Amygdala (tissue), 56 donors: ENCODE data around the gene LBR.

ENCODE experiments used
- DNase-seq, 56 donors: peaks; one replicate each; lab custom pipeline; 2025; lab: John Stamatoyannopoulos, UW

The LBR gene

DNA sequence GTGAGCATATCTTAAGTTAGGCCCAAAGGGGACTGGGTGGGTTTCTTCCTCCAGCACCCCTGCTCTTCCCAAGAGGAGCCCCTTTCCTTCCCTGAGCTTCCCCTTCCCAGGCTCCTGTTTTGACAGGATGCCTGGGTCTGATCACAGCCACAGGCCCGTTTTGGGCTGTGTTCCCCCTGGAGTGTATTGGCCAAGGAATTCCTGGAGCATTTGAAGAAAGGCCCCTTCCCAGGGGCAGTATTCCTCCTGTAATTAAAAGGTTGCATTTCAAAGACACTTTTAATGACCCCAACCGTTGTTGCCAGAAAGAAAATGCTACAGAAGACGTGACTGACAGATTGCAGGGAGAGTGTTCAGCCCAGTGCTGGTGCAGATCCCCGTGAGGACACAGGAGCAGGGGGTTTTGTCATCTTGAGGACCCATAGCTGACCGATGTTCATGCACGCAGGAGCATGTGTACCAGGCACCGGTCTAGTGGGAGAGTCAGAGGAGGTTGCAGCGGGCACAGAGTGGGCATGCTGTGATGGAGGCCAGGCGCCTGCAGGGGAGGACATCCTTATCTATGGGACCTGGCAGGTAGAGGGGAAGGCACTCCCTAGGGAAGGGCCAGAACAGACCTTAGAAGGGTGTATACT lies 19.3 kb upstream of the LBR start:
- DNase-seq: no peak

DNA sequence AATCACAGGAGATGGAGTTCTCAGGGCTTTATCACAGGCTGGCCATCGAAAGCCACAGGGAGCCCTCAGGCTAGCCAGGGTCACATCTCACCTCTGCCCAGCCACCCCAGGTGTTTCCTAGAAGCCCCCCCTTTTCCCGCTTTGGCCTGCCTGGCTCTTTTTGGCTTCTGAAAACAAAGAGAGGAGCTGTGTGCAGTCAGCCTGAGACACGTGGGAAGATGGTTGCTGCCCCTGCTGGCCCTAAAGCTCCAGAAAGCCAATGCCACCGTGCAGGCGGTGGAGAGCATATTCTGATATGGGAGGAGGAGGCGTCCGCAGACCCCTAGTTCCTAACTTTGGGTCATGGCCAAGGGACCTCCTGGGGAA lies 18.7 kb upstream of the LBR start:
- DNase-seq: peak in 1 of 56 donors; percentile 3

DNA sequence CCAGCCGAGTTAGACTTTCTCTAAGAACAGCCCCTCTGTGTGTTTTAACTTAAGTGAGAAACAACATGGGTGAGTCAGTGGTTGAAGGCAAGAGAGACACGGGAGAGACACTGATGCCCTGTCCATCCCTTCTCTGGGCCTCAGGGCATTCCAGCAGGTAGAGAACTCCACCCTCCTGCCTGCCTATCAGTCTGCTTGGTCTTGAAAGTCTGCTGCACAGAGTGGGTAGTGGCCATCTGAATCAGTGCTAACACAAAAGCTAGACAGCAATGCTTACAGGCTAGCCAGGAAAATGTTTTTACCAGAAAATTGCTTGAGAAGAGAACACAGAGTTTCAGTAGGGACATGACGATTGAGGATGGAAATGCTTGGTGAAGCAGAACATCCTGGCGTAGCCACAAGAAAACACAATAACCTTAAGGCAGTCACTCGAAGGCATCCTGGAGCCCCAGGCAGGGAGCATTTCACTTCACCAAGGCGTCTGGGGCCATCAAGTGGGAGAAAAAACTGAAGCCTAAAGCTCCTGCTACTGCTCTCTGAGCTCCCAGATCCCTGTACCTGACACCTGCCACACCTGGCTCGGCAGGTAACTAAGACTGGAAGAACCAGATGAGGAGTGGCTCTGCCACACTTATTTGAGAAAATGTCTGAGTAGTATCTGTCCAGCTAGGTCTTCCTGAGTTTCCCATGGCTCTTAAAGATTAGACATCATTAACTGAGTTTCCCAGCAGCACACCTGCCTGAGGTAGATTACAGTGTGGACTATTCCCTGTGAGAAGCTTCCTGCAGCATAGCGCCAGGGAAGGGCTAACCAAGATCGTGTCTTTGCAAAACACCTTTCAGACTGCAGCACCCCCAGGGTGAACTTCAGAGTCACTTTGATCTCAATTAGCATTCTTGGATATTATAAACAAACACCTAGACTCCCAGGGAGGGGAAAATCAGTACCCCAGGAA lies 18.1 kb upstream of the LBR start:
- no peak for DNase-seq

DNA sequence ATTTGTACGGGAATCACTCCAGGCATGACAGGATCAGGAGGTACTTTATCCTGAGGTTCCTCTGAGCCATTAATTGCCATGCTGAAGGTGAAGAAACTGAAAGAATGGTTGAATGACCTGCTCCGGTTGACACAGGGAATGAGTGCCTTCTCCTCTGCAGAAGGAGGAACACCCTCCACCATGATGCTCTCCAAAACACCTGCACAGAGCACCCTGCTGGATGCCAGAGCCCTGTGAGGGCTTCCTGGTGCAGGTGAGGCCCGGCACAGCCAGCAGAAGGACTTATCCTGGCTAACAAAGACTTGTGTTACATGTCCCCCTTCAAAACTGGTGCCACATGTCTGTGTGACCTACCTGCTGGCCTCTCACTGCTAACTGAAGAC lies 14.3 kb upstream of the LBR start:
- DNase-seq: no peak

DNA sequence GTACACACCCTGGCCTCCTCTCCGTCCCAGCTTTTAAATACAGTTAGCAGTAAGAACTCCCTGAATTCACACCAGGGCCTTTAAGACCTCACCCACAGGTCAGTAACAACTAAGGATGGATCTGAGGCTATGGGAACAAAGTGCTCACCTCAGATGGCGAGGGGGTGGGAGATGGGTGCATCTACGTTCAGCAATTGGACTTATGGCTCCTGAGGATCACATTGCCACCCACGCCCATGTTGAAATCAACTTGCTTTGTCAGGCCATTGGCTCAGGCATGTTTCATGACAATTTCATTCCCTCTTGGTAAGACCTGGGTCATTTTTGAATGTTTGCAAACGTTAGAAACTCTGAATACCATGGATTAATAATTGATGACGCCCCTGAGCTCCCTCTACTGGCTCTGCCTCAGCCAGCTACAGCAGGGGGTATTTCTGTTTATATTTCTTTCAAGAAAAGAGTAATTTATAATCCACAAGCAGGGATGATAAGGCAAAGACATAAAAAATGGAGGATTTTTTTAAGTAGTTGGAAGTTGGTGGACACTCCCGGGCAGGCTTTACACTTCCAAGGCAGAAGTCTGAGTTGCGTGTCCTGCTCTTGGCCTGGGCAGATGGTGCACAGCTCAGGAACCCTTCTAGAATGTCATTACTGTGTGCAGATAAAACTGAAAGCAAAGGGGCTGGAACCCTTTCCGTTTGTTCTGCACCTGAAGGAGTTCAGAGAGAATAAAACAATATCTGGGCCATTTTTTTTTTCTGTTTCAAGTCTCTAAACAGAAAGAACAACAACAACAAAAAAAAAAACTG lies 13.7 kb upstream of the LBR start:
- DNase-seq: no peak

DNA sequence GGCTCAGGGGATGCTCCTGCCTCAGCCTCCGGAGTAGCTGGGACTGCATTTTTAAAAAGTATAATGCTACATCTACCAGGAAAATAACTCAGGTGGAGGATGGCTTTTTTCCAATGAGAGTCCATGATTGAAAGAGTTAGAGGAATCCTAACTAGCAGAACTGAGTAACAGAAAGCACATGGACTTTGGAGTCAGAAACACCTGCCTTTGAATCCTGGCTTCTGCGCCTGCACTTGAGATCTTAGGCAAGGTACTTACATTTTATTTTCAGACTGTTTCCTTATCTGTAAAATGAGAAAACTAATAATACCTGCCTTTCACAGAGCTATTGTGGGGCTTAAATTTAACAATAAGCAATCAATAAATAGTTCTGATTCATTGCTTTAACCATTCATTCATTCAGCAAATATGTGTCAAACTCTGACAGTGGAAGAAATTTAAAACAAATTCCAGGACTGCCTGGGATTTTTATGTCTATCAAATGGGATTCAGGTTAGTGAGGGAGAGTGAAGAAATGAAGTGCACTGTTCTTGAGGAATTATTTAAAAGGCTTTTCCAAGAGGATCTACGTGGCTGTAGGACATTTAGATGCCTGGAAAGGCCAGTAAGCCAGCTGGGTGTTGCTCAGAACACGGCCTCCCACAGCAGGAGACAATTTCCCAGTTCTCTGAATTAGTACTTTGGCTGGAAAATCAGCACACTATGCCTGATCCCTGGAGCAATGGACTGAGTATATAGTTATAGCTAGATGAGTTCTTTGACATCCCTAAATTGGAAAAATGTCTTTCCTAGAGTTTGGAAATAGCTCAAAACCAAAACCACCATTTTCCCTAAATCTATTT lies 12.8 kb upstream of the LBR start:
- DNase-seq: no peak

DNA sequence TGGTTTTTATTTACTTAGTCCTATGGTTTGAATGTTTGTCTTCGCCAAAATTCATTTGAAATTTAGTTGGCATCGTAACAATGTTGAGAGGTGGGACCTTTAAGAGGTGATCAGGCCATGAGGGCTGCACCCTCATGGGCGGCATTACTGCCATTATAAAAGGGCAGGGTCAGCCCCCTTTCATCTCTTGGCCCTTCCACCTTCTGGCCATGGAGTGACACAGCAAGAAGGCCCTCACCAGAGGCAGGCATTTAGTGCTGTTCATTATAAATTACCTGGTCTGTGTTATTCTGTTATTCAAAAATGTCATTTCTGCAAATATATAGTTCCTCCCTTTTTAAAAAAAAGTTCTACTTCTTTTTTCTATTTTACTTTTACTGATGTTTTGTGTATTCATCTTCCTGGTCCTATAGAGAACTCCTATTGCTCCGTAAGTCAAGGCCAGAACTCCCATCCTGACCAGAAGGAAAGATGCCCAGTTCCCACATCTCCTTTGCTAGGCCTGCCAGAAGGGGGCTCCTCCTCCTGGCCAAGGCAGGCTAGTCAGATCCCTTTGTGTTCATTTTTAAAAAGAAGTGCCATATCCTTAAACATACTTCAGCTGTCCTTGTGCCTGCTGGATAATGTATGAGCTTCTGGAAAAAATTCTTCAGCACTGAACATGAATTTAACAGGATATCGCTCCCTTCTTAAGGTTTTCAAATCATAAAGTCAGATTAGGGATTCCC lies 10.0 kb upstream of the LBR start:
- DNase-seq: no peak

DNA sequence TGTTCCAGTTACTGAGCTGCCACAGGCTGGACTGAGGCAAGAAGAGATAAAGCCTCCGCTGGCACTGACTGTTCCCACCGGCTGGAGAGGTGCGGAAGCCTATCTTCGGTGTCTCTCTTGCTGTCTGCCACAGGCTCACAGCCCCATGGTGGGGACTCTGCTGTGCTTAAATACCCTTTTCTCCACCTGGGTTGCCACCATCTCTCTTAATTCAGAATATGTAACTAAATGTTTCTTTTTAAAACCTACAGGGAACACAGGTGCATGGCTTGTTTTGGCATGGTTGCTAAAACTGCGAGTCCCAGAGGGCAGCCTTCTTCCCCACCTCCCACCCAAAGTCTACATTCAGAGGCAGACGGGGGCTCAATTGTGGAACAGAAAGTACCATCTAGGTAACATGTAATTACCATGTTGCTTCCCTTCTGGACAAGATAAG lies 8.1 kb upstream of the LBR start:
- DNase-seq: no peak

DNA sequence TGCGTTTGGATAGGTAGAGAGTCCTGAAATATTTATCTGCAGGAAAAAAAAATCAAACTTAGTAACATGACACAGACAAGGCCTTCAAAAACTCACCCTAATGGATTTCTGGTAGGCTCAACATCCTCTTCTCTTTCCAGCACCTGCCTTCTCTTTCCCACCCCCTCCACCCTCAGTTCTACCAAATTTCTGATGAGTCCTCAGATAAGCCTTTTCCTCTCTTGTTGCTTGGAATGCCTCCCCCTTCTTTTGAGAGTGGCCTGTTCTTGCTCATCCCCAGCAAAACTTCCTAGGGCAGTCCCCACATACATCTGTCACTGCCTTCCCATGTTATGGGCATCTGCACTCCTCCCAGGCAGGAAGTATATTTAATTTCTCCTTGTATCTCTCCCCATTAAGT lies 7.6 kb upstream of the LBR start:
- DNase-seq: no peak

DNA sequence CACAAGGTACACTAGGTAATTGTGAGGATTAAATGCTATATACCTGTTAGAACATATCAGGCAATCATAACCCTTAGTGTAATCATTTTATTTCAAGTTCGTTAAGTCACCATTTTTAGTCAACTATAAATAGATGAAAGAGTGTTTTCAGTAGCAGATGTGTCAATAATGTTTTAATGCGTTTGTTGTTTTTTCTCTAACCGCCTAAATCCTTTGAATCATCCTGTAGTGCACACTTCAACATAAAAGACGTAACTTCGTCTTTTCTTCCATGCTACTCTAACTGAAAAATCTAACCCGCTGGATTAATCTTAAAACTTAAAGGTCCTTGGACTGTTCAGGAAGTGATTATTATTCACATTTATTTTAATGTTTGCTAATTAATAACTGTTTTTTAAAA lies 7.2 kb upstream of the LBR start:
- DNase-seq: no peak

DNA sequence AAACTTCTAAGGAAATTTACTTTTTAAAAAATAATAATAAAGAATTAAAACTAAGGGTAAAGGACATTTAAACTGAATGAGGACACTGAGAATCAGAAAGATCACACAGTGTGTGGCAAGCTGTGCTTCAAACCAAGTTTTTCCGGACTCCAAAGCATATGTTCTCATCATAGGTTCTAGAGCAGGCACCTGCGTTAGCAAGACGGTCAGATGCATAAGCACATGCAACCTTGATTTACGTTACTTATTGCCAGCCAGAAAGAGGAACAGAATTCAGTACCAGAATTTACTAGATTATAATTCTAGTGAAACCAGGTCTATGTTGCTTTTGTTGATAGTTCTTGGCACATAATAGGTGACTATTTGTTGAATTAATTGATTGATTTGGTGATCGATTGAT lies 6.2 kb upstream of the LBR start:
- no peak for DNase-seq

DNA sequence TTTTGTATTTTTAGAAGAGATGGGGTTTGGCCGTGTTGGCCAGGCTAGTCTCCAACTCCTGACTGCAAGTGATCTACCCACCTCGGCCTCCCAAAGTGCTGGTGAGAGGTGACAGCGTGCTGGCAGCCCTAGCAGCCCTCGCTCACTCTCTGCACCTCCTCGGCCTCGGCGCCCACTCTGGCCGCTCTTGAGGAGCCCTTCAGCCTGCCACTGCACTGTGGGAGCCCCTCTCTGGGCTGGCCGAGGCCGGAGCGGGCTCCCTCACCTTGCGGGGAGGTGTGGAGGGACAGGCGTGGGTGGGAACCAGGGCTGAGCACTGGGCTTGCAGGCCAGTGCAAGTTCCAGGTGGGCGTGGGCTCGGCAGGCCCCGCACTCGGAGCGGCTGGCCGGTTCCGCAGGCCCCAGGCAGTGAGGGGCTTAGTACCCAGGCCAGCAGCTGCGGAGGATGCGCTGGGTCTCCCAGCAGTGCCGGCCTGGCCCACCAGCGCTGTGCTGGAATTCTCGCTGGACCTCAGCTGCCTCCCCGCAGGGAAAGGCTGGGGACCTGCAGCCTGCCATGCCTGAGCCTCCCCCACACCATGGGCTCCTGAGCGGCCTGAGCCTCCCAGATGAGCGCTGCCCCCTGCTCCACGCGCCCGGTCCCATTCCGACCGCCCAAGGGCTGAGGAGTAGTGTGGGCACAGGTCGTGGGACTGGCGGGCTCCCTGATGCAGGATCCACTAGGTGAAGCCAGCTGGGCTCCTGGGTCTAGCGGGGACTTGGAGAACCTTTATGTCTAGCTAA lies 3.4 kb upstream of the LBR start:
- no peak for DNase-seq

DNA sequence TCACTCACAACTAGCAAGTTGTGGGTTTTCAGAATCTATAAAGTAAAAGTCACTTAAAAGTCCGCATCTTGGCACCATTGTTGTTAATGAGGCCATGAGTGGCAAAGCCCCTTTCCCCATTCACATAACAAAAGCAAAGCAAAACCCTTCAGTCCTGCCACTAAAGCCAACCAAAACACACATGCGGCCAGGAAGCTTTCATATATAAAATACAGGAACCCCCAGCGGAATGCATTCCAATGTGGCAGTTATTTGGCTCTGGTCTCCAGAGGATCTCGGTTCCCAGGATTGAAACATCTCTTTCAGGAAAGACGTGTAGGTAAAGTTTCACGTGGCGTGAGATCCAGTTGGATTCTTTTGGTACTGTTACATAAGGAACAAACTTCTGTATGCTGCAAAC lies 2.5 kb upstream of the LBR start:
- DNase-seq: no peak

DNA sequence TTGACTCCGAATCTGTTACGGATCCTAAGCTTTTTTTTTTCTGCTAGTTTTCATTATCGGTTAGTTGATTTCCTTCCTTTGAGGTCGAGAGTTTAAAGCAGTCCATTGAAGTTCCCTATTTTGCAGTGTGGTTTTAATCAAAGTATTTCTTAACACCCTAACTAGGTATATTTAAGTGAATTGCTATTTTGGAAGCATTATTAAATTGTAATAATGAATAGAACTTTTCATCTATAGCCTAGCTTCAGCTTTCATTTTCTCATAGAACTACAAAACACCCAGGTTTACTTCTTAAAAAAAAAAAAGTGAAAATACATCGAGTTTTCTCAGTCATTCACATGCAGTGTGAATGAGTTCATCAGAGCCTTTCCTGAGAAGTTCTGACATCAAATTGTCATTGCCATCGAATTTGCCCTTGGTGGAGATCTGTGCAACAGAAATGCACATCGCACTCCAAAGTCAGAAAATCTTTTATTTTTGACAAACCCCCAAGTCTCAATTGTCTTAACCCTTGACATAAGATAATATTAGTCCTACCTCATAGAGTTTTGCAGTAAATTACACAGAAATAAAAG lies 1.1 kb upstream of the LBR start:
- DNase-seq: no peak

DNA sequence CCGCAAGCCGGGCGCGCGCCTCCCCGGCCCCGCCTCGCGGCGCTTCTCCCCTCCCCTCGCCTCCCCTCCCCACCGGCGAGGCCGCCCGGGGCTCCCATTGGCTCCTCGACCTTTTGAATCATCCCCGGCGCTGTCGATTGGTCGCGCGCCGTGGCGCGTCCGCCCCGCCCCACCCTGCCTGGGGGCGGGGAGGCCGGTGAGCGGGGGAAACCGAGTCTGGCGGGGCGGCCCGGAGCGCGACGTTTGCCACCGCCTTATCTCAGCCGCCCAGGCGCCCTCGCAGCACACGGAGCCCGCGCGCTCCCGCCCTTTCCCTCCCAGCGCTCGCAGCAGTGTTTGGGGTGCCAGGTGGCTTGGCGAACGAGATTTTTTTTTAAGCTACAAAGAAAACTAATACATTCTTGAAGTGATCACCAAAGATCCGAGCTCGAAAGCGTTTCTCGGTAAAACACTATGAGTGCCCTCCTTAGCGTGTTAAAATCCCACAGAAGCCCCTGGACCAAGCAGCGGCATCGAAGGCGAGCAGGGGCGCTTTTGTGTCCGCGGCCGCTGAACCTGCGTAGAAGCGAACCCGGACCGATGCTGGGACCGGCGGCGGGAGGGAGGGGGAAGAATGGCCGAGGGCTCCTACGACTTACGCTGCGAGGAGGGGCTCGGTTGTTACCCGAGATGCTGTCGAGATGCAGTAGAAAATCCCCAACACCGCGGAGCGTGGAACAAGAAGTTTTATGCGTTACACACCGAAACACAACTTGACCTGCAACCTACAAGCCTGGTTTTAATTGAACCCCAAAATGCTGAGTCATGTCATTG lies 436 bp upstream of the LBR start:
- peak; percentile 32 to 97 (median 89) for DNase-seq

DNA sequence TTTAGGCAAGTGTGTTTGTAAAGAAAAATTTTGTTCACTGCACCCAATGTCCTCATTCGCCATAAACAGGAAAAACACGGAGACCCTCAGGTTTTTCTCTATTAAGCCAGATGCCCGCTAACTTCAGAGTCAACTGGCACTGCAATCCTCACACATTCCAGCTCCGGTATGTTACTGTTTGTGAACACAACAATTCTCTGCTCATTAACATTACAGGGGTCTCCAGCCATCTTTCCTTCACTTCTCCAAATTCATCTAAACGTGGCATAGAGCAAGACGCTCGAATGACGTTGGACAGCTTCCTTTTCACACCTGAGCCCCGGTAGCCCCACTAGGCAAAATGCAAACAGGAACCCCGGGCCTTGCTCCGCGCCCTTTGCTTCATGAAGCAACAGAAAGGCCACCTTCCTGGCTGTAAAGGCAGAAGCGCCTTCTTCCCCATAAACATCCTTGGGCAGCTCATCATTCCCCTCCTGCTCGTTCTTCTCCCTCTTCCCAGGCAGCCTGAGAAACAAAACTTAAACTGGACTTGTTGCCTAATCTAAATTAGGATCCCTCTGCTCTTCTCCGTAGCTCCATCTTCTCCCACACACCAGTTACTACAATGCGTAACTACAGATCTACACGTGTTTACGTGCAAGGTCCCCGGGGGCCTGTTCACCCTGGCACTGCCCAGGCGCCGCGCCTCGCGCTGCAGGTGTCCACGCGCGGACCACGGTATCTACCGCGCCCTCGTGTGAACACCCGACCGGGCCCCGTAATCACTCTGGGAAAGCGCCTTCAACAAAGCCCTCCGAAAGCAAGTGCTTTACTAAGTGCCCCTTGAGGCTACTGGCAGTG lies 1.2 kb downstream of the LBR start:
- peak in 15 of 56 donors; percentile 5 to 40 (median 21) for DNase-seq
